CD14-positive monocyte (primary cell): ENCODE measurements around the gene ENTREP3. TPM values are rescaled to one million over a fixed set of nuclear protein-coding genes. Genes with fewer than 3 reads are reported as not detected.

ENCODE experiments used
- DNase-seq, 3 donors: peaks; one replicate each; pipeline ENCODE4 v3.0.0-alpha.2; 2011 to 2022
- H2AFZ ChIP-seq: 2 replicates; pipeline ENCODE4 v1.6.0; 2012; ENCODE audit warnings: mild to moderate bottlenecking, low read depth, low read length, inconsistent platforms; ENCODE audit not compliant: insufficient read depth, poor library complexity, severe bottlenecking
- H3K27ac ChIP-seq, 2 donors: 1 replicate in 1 of 2; 2 replicates in 1 of 2; pipeline ENCODE4 v1.5.1; 2012 to 2013; ENCODE audit warnings: low read length in 2 of 2, control low read depth in 1 of 2, inconsistent platforms in 1 of 2, low read depth in 1 of 2, mild to moderate bottlenecking in 1 of 2
- H3K27me3 ChIP-seq, 2 donors: one replicate each; pipeline versions ENCODE4 v1.6.0 to v1.6.1; 2011 to 2013; ENCODE audit warnings: low read length in 2 of 2; ENCODE audit not compliant: control insufficient read depth in 2 of 2, insufficient read depth in 2 of 2
- H3K36me3 ChIP-seq, 2 donors: replicated peaks in 1 of 2; 1 replicate in 1 of 2; 2 replicates in 1 of 2; pipeline versions ENCODE4 v1.5.1 to v1.6.1; 2012 to 2013; ENCODE audit warnings: low read length in 2 of 2, control low read depth in 1 of 2, inconsistent platforms in 1 of 2, mild to moderate bottlenecking in 1 of 2; ENCODE audit not compliant: insufficient read depth in 2 of 2, control insufficient read depth in 1 of 2
- H3K4me1 ChIP-seq, 2 donors: 1 replicate in 1 of 2; 2 replicates in 1 of 2; pipeline versions ENCODE4 v1.5.1 to v1.6.1; 2012 to 2013; ENCODE audit warnings: low read length in 2 of 2, control low read depth in 1 of 2, inconsistent platforms in 1 of 2, mild to moderate bottlenecking in 1 of 2, moderate library complexity in 1 of 2; ENCODE audit not compliant: insufficient read depth in 2 of 2, control insufficient read depth in 1 of 2
- H3K4me2 ChIP-seq: replicated peaks from 2 replicates; pipeline ENCODE3; 2012; ENCODE audit warnings: low read length, moderate library complexity, mild to moderate bottlenecking; ENCODE audit not compliant: poor library complexity, severe bottlenecking; ENCODE audit errors: extremely low read depth
- H3K4me3 ChIP-seq, 3 experiments: fragments of 200-600 bp in 1 of 3; sonication (generic) in 1 of 3; replicated peaks in 1 of 3; 1 replicate in 2 of 3; 2 replicates in 1 of 3; pipeline ENCODE4 v1.5.1; 2011 to 2013; ENCODE audit warnings: low read length in 3 of 3, mild to moderate bottlenecking in 3 of 3, control low read depth in 2 of 3, low read depth in 2 of 3, inconsistent platforms in 1 of 3, moderate library complexity in 1 of 3
- H3K79me2 ChIP-seq: 2 replicates; pipeline ENCODE4 v1.6.0; 2012; ENCODE audit warnings: mild to moderate bottlenecking, control low read depth, inconsistent platforms, low read length, moderate library complexity; ENCODE audit not compliant: insufficient read depth
- H3K9ac ChIP-seq: 2 replicates; pipeline ENCODE4 v1.6.0; 2017; ENCODE audit warnings: low read length, mild to moderate bottlenecking; ENCODE audit not compliant: insufficient read depth, poor library complexity, severe bottlenecking
- H3K9me3 ChIP-seq, 2 donors: replicated peaks in 1 of 2; 1 replicate in 1 of 2; 2 replicates in 1 of 2; pipeline versions ENCODE4 v1.5.1 to v1.6.1; 2012 to 2013; ENCODE audit warnings: low read length in 2 of 2, control low read depth in 1 of 2; ENCODE audit not compliant: control insufficient read depth in 1 of 2, insufficient read depth in 1 of 2
- H4K20me1 ChIP-seq: 2 replicates; pipeline ENCODE4 v1.6.0; 2012; ENCODE audit warnings: mild to moderate bottlenecking, low read length, control low read depth, moderate library complexity; ENCODE audit not compliant: insufficient read depth
- H3K27ac Mint-ChIP-seq, 7 donors: one replicate each; pipeline ENCODE4 v1.8.0; 2020; ENCODE audit warnings: mild to moderate bottlenecking in 7 of 7, mixed read lengths in 7 of 7, moderate library complexity in 6 of 7, inconsistent platforms in 2 of 7
- H3K27me3 Mint-ChIP-seq, 3 donors: one replicate each; pipeline ENCODE4 v1.8.0; 2021 to 2022; ENCODE audit warnings: low read depth in 3 of 3, mild to moderate bottlenecking in 3 of 3, mixed read lengths in 3 of 3, moderate library complexity in 3 of 3, inconsistent platforms in 1 of 3
- H3K36me3 Mint-ChIP-seq, 2 donors: one replicate each; pipeline ENCODE4 v1.8.0; 2020; ENCODE audit warnings: mixed read lengths in 2 of 2, inconsistent platforms in 1 of 2, mild to moderate bottlenecking in 1 of 2
- H3K4me1 Mint-ChIP-seq: one replicate; pipeline ENCODE4 v1.8.0; 2020; ENCODE audit warnings: mild to moderate bottlenecking, mixed read lengths
- H3K4me3 Mint-ChIP-seq, 2 donors: one replicate each; pipeline ENCODE4 v1.8.0; 2020; ENCODE audit warnings: mild to moderate bottlenecking in 2 of 2, mixed read lengths in 2 of 2, moderate library complexity in 1 of 2
- H3K9me3 Mint-ChIP-seq, 7 donors: one replicate each; pipeline ENCODE4 v1.8.0; 2020 to 2022; ENCODE audit warnings: mixed read lengths in 7 of 7, mild to moderate bottlenecking in 6 of 7, moderate library complexity in 6 of 7, inconsistent platforms in 2 of 7
- CTCF ChIP-seq: fragments of 200-600 bp; IDR thresholded peaks from one replicate; pipeline ENCODE4 v1.8.0; 2022; ENCODE audit warnings: antibody characterized with exemption, mild to moderate bottlenecking
- WGBS: methylation state at CpG from one replicate; pipeline ENCODE4 v1.1.5; 2013; ENCODE audit warnings: missing lambda C conversion rate; ENCODE audit not compliant: insufficient coverage; 5-methylcytosine and 5-hydroxymethylcytosine counted together
- intact Hi-C, 2 donors: fragments of 100-400 bp; cut with micrococcal nuclease; formaldehyde crosslinking; loops; one replicate each; pipeline versions ENCODE4 v1.15.0 to v1.15.1; 2023
- polyA plus RNA-seq, 3 donors: library from polyadenylated mRNA; depleted of rRNA in 1 of 3; unstranded in 2 of 3; stranded (reverse) in 1 of 3; fragments of 300-500 nt in 2 of 3; fragments of >200 nt in 1 of 3; fragmentation: Illumina TruSeq in 2 of 3; gene quantifications; 1 replicate in 2 of 3; 2 replicates in 1 of 3; pipeline ENCODE4 v1.2.3, GENCODE V29; 2012 to 2021

The ENTREP3 gene
- polyA plus RNA-seq, 3 donors, result 0.87 to 7.5 (median 1.9) TPM

- peak overlapping the region in 5 of 7 donors; percentile 74 to 98 (median 96) for H3K27ac Mint-ChIP-seq
- H3K9ac ChIP-seq, result no peak overlapping the region
- no peak for TF ChIP-seq CTCF
- peaks cover 53% of the 10 kb centered on the region for H3K4me1 Mint-ChIP-seq
- peak overlapping the region; percentile 75 for H3K4me2 ChIP-seq
- peaks cover 41 to 59% of the 10 kb centered on the region in 2 donors for H3K4me1 ChIP-seq
- H3K4me3 ChIP-seq, result peak overlapping the region in 1 of 3 experiments; percentile 95
- H4K20me1 ChIP-seq, result peaks cover 4% of the 10 kb centered on the region
- intact Hi-C loops, result loop anchor here (5.0 kb wide), 1 partner anchor 36 kb away; the partner anchor contains the start of genes MTX1 (in 2 of the 2) and THBS3 (in 2 of the 2)
- peaks cover 0 to 2% (median 0%) of the 10 kb centered on the region in 7 donors for H3K9me3 Mint-ChIP-seq
- peaks cover 39% of the 10 kb centered on the region for H3K79me2 ChIP-seq
- no peaks in the 10 kb centered on the region for H3K9me3 ChIP-seq
- no peaks in the 10 kb centered on the region for H3K27me3 ChIP-seq
- no peak overlapping the region for H3K27ac ChIP-seq
- peaks cover 0 to 8% (median 2%) of the 10 kb centered on the region in 3 donors for H3K27me3 Mint-ChIP-seq
- peaks cover 3 to 21% of the 10 kb centered on the region in 2 donors for H3K36me3 ChIP-seq
- peaks cover 19 to 28% of the 10 kb centered on the region in 2 donors for H3K36me3 Mint-ChIP-seq
- no CpG with 5 or more reads among the region's 3 CpGs for WGBS
- DNase-seq, result no peak
- peak overlapping the region in 1 of 2 donors; percentile 80 for H3K4me3 Mint-ChIP-seq
- H2AFZ ChIP-seq, result peak overlapping the region; percentile 86
Observed at GRCh38 chr1:155242805-155243358, 12.4 kb downstream of the ENTREP3 start.

GRCh38 chr1:155241841-155242264 lies 13.4 kb downstream of the ENTREP3 start:
- Histone ChIP-seq H4K20me1 (peaks cover 4% of the 10 kb centered on the region), H3K36me3 (peaks cover 13 to 31% of the 10 kb centered on the region in 2 donors), H3K4me1 (peaks cover 41 to 70% of the 10 kb centered on the region in 2 donors), H3K27ac (peak overlapping the region; percentile 62 to 87), H3K4me2 (peak overlapping the region; percentile 75), H3K79me2 (peaks cover 39% of the 10 kb centered on the region), H3K27me3 (no peaks in the 10 kb centered on the region), H3K4me3 (peak overlapping the region in 1 of 3 experiments; percentile 79), H2AFZ (no peak overlapping the region), H3K9me3 (no peaks in the 10 kb centered on the region), H3K9ac (peak overlapping the region; percentile 54)
- Mint-ChIP-seq H3K4me1 (peaks cover 57% of the 10 kb centered on the region), H3K36me3 (peaks cover 30 to 32% of the 10 kb centered on the region in 2 donors), H3K27ac (peak overlapping the region; percentile 94 to 99 (median 97)), H3K4me3 (peak overlapping the region; percentile 48 to 75), H3K9me3 (peaks cover 0 to 2% (median 0%) of the 10 kb centered on the region in 7 donors), H3K27me3 (peaks cover 0 to 8% (median 2%) of the 10 kb centered on the region in 3 donors)
- peak; percentile 88 to 93 (median 91) for DNase-seq
- whole genome bisulfite sequencing, result 0% methylated on average over 2 of the region's 4 CpGs
- TF ChIP-seq CTCF, result no peak
- intact Hi-C loops, result loop anchor here (5.0 kb wide), 1 partner anchor 35 kb away; the partner anchor contains the start of genes MTX1 (in 2 of the 2) and THBS3 (in 2 of the 2)
